Liver (tissue), 9 donors: Measurements from ENCODE around the gene GRXCR2. TPM values are rescaled to one million over a fixed set of nuclear protein-coding genes. Genes with fewer than 3 reads are reported as not detected.
"Not testable (repeated sequence)": the region's sequence is repeated elsewhere in the genome, so short reads cannot be mapped to it uniquely, and the experiment has no call there.

Experiments
- DNase-seq: peaks from one replicate; pipeline ENCODE4 v3.0.0-alpha.2; 2017; ENCODE audit warnings: low spot score
- H3K27ac ChIP-seq, 2 donors: one replicate each; pipeline ENCODE4 v1.7.0; 2013; ENCODE audit warnings: inconsistent platforms in 2 of 2, low read length in 2 of 2, control low read depth in 1 of 2, low read depth in 1 of 2, mild to moderate bottlenecking in 1 of 2
- H3K27me3 ChIP-seq, 4 donors: one replicate each; pipeline versions ENCODE4 v1.6.1 to v1.7.0; 2013; ENCODE audit warnings: low read length in 3 of 4, inconsistent platforms in 1 of 4, mild to moderate bottlenecking in 1 of 4, moderate library complexity in 1 of 4; ENCODE audit not compliant: control insufficient read depth in 4 of 4, insufficient read depth in 4 of 4
- H3K36me3 ChIP-seq, 4 donors: one replicate each; pipeline versions ENCODE4 v1.6.1 to v1.7.0; 2013; ENCODE audit warnings: low read length in 3 of 4, mild to moderate bottlenecking in 3 of 4, low read depth in 1 of 4, moderate library complexity in 1 of 4; ENCODE audit not compliant: control insufficient read depth in 4 of 4, insufficient read depth in 3 of 4
- H3K4me1 ChIP-seq, 4 donors: one replicate each; pipeline versions ENCODE4 v1.6.1 to v1.7.0; 2013; ENCODE audit warnings: low read length in 3 of 4, mild to moderate bottlenecking in 3 of 4, moderate library complexity in 1 of 4; ENCODE audit not compliant: control insufficient read depth in 4 of 4, insufficient read depth in 4 of 4
- H3K4me3 ChIP-seq, 3 donors: one replicate each; pipeline versions ENCODE4 v1.6.1 to v1.7.0; 2013; ENCODE audit warnings: low read length in 3 of 3, control low read depth in 1 of 3, low read depth in 1 of 3, mild to moderate bottlenecking in 1 of 3
- H3K9ac ChIP-seq, 2 donors: one replicate each; pipeline ENCODE4 v1.7.0; 2013; ENCODE audit warnings: low read length in 2 of 2, mild to moderate bottlenecking in 2 of 2, moderate library complexity in 2 of 2, control low read depth in 1 of 2, low read depth in 1 of 2
- H3K9me3 ChIP-seq, 4 donors: one replicate each; pipeline versions ENCODE4 v1.6.1 to v1.7.0; 2013; ENCODE audit warnings: low read length in 3 of 4; ENCODE audit not compliant: control insufficient read depth in 4 of 4
- EGR1 ChIP-seq, 2 donors: IDR thresholded peaks; 2 replicates each; pipeline ENCODE4 v1.6.1; 2016 to 2018; ENCODE audit warnings: antibody characterized with exemption in 2 of 2, low read depth in 2 of 2
- FOXA2 ChIP-seq: IDR thresholded peaks from 2 replicates; pipeline ENCODE4 v1.6.1; 2016; ENCODE audit warnings: antibody characterized with exemption
- GABPA ChIP-seq, 2 donors: IDR thresholded peaks in 1 of 2; conservative IDR thresholded peaks in 1 of 2; 2 replicates each; pipeline ENCODE4 v1.6.1; 2016; ENCODE audit warnings: antibody characterized with exemption in 2 of 2, mild to moderate bottlenecking in 1 of 2, moderate library complexity in 1 of 2
- HNF4A ChIP-seq, 2 donors: conservative IDR thresholded peaks; 2 replicates each; pipeline ENCODE4 v1.6.1; 2016; ENCODE audit warnings: antibody characterized with exemption in 2 of 2, mild to moderate bottlenecking in 2 of 2
- HNF4G ChIP-seq: IDR thresholded peaks from 2 replicates; pipeline ENCODE4 v1.6.1; 2016; ENCODE audit warnings: antibody characterized with exemption
- MAX ChIP-seq: IDR thresholded peaks from 2 replicates; pipeline ENCODE4 v1.6.1; 2016; ENCODE audit warnings: antibody characterized with exemption
- NR2F2 ChIP-seq: IDR thresholded peaks from 2 replicates; pipeline ENCODE4 v1.6.1; 2016; ENCODE audit warnings: antibody characterized with exemption
- RAD21 ChIP-seq, 2 donors: IDR thresholded peaks; 2 replicates each; pipeline ENCODE4 v1.6.1; 2016; ENCODE audit warnings: antibody characterized with exemption in 2 of 2, mild to moderate bottlenecking in 2 of 2
- RXRA ChIP-seq, 2 donors: IDR thresholded peaks; 2 replicates each; pipeline ENCODE4 v1.6.1; 2017 to 2018; ENCODE audit warnings: antibody characterized with exemption in 2 of 2, mild to moderate bottlenecking in 1 of 2
- SP1 ChIP-seq: IDR thresholded peaks from 2 replicates; pipeline ENCODE4 v1.6.1; 2018; ENCODE audit warnings: antibody characterized with exemption, mild to moderate bottlenecking
- YY1 ChIP-seq: IDR thresholded peaks from 2 replicates; pipeline ENCODE4 v1.6.1; 2016; ENCODE audit warnings: antibody characterized with exemption, mild to moderate bottlenecking
- WGBS: extraction: QIAGEN DNeasy Blood & Tissue Kit; methylation state at CpG from one replicate; pipeline ENCODE4 v1.1.7; 2013; 5-methylcytosine and 5-hydroxymethylcytosine counted together
- polyA plus RNA-seq, 2 donors: library from polyadenylated mRNA; stranded (reverse) in 1 of 2; unstranded in 1 of 2; fragments of 200-250 nt in 1 of 2; fragments of >200 nt in 1 of 2; fragmentation: Nextera tagmentation in 1 of 2; extraction: Ambion mirVana in 1 of 2; gene quantifications; one replicate each; pipeline versions ENCODE4 v1.2.1 to v1.2.3, GENCODE V29; 2013 to 2015
- total RNA-seq, 2 donors: library from RNA; depleted of rRNA; stranded (reverse); fragments of >200 nt; gene quantifications; one replicate each; pipeline ENCODE4 v1.2.3, GENCODE V29; 2014
- TF ChIP-seq, protein P1 (sequence below): IDR thresholded peaks from 2 replicates; pipeline ENCODE4 v1.6.1; 2016; ENCODE audit warnings: antibody characterized with exemption
- TF ChIP-seq, protein P2 (sequence below): fragments of 150-350 bp; IDR thresholded peaks from 2 replicates; pipeline ENCODE4 v1.5.1; 2017; ENCODE audit warnings: improper control_type of control experiment, low read depth, low read length; ENCODE audit not compliant: missing input control
- donor health status: healthy.
- donor health status: healthy.
- donor health status: healthy.
- donor health status: healthy.
- donor health status: healthy.

GRXCR2 gene
- total and polyA plus RNA-seq, 4 donors, result not detected

DNA sequence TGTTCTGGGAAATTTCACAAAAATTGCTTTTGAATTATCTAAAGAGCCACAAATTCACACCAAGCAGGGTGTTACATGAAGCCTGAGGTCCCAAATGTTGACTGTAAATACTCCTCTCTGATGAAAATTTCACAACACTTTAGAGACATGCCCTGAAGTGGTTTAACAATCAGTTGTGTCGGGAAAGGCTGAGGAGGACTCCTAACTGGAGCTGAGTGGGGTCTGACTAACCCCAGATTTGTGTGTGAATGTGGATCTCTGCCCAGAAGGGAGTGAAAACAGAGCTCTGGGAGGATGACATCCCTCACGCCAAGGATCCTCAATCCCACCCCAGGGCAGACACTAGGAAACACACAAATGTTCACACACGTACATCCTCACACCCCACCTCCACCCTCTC lies 31.1 kb upstream of the GRXCR2 start:
- no peak overlapping the region for H3K9ac ChIP-seq
- 85% methylated on average over 3 of the region's 3 CpGs for WGBS
- H3K4me1 ChIP-seq, result no peaks in the 10 kb centered on the region
- H3K27ac ChIP-seq, result no peak overlapping the region
- no peaks in the 10 kb centered on the region for H3K36me3 ChIP-seq
- no peaks in the 10 kb centered on the region for H3K27me3 ChIP-seq
- H3K9me3 ChIP-seq, result no peaks in the 10 kb centered on the region
- no peak for DNase-seq
- H3K4me3 ChIP-seq, result no peak overlapping the region
- TF ChIP-seq RXRA (IDR thresholded peaks at IDR 0.05) (no peak), FOXA2 (no peak), SP1 (no peak)

- Histone ChIP-seq H3K4me1 (no peaks in the 10 kb centered on the region), H3K27me3 (no peaks in the 10 kb centered on the region), H3K4me3 (no peak overlapping the region), H3K9me3 (no peaks in the 10 kb centered on the region), H3K36me3 (no peaks in the 10 kb centered on the region), H3K27ac (no peak overlapping the region), H3K9ac (no peak overlapping the region)
- TF ChIP-seq FOXA2 (no peak), HNF4A (conservative IDR thresholded peaks at IDR 0.05) (no peak), RXRA (IDR thresholded peaks at IDR 0.05) (no peak)
- 73% methylated on average over 3 of the region's 3 CpGs for WGBS
- DNase-seq, result no peak
Observed at GRCh38 chr5:145903113-145903512, 30.3 kb upstream of the GRXCR2 start.

DNA sequence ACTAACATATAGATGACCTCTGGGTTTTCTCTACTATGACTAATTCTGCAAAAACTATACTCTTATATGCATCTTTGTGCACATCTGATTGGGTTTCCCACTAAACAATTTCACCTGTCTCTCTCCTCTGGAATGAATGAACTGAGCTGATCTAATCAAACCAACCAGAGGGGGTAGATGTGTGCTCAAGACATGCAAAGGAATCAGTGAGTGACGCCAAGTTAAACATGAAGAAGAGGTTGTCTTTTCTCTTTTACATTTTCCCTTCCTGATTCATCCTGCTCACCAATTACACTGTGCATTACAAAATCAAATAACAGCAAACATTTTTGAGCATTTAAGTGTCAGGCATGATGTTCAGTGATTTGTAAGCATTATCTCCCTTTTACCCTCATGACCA lies 29.6 kb upstream of the GRXCR2 start:
- no peak overlapping the region for H3K27ac ChIP-seq
- no peak overlapping the region for H3K4me3 ChIP-seq
- no peaks in the 10 kb centered on the region for H3K4me1 ChIP-seq
- H3K9ac ChIP-seq, result no peak overlapping the region
- no peaks in the 10 kb centered on the region for H3K36me3 ChIP-seq
- TF ChIP-seq SP1, result no peak
- TF ChIP-seq RAD21 (IDR thresholded peaks at IDR 0.05), result no peak
- TF ChIP-seq YY1, result no peak
- 95% methylated on average over 1 of the region's 1 CpG for WGBS
- DNase-seq, result no peak
- no peaks in the 10 kb centered on the region for H3K9me3 ChIP-seq
- H3K27me3 ChIP-seq, result no peaks in the 10 kb centered on the region

DNA sequence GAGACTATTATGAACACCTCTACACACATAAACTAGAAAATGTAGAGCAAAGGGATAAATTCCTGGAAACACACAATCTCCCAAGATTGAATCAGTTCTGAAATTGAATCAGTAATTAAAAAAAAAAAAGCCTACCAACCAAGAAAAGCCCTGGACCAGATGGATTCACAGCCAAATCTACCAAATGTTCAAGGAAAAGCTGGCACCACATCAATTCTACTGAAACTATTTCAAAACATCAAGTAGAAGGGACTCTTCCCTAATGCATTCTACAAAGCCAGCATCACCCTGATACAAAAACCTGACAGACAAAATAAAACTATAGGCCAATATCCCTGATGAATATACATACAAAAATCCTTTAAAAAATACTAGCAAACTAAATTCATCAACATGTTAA lies 25.4 kb upstream of the GRXCR2 start:
- H3K4me1 ChIP-seq, result no peaks in the 10 kb centered on the region
- no peak overlapping the region for H3K27ac ChIP-seq
- TF ChIP-seq NR2F2, result no peak
- no peak for TF ChIP-seq YY1
- TF ChIP-seq RAD21 (IDR thresholded peaks at IDR 0.05), result no peak
- TF ChIP-seq EGR1 (IDR thresholded peaks at IDR 0.05; ENCODE audit: low read depth in 2 of 2), result no peak
- no peak for TF ChIP-seq HNF4A (conservative IDR thresholded peaks at IDR 0.05)
- no peak for TF ChIP-seq MAX
- TF ChIP-seq, protein P1, sequence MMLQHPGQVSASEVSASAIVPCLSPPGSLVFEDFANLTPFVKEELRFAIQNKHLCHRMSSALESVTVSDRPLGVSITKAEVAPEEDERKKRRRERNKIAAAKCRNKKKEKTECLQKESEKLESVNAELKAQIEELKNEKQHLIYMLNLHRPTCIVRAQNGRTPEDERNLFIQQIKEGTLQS, result no peak
- no peak for TF ChIP-seq HNF4G
- no peak for TF ChIP-seq SP1
- no peak for TF ChIP-seq GABPA (IDR thresholded peaks at IDR 0.05 in 1 of 2, conservative IDR thresholded peaks at IDR 0.05 in 1 of 2)
- TF ChIP-seq, protein P2, sequence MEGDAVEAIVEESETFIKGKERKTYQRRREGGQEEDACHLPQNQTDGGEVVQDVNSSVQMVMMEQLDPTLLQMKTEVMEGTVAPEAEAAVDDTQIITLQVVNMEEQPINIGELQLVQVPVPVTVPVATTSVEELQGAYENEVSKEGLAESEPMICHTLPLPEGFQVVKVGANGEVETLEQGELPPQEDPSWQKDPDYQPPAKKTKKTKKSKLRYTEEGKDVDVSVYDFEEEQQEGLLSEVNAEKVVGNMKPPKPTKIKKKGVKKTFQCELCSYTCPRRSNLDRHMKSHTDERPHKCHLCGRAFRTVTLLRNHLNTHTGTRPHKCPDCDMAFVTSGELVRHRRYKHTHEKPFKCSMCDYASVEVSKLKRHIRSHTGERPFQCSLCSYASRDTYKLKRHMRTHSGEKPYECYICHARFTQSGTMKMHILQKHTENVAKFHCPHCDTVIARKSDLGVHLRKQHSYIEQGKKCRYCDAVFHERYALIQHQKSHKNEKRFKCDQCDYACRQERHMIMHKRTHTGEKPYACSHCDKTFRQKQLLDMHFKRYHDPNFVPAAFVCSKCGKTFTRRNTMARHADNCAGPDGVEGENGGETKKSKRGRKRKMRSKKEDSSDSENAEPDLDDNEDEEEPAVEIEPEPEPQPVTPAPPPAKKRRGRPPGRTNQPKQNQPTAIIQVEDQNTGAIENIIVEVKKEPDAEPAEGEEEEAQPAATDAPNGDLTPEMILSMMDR, result no peak
- no peaks in the 10 kb centered on the region for H3K36me3 ChIP-seq
- DNase-seq, result no peak
- H3K4me3 ChIP-seq, result no peak overlapping the region
- H3K27me3 ChIP-seq, result no peaks in the 10 kb centered on the region
- no peaks in the 10 kb centered on the region for H3K9me3 ChIP-seq
- H3K9ac ChIP-seq, result no peak overlapping the region

- H3K9ac ChIP-seq, H3K4me3 ChIP-seq, H3K27ac ChIP-seq, H3K4me1 ChIP-seq, H3K27me3 ChIP-seq, H3K9me3 ChIP-seq, DNase-seq, H3K36me3 ChIP-seq: not testable (repeated sequence)
- WGBS, result 94% methylated on average over 10 of the region's 10 CpGs
Observed at GRCh38 chr5:145891378-145891777, 18.6 kb upstream of the GRXCR2 start.
